SIG-M5 treated with dmso at 0.1 percent for 504 hours (cell line): Measurements from ENCODE around the gene DND1.
"Not testable (repeated sequence)": the region's sequence is repeated elsewhere in the genome, so short reads cannot be mapped to it uniquely, and the experiment has no call there.

Source experiments
- DNase-seq: peaks from one replicate; lab custom pipeline; 2025; ENCODE audit not compliant: unreplicated experiment; lab: John Stamatoyannopoulos, UW

DND1 gene

DNA sequence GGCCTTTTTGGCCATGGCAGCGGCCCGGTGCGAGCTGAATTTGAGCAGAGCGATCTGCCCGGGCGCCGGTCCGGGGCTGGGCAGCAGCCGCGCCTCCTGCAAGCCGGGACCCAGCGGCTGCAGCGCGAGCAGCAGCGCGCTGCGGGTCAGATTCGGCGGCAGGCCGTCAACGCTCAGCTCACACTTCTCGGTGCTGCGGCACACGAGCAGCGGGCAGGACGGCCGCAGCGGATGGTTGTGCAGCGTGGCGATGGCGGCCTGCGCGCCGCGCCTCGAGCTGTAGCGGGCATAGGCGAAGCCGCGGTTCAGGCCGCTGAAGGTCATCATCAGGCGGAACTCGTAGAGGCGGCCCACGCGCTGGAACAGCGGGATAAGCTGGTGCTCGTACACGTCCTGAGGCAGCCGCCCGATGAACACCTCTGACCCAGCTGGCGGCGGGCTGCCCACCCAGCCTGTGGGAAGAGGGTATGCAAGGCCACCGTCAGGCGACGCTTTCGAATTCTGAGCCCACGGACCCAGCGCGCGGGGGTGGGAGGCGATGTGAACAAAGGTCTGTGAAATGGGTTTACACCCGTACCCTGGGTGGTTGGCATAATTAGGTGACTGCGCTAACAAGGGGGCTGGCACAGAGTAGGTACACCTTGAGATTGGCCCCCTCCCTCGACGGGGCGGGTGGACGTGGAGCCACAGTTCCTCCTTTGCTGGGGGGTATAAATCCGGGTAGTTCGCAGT is 755 bp downstream of the DND1 start:
- DNase-seq = no peak

DNA sequence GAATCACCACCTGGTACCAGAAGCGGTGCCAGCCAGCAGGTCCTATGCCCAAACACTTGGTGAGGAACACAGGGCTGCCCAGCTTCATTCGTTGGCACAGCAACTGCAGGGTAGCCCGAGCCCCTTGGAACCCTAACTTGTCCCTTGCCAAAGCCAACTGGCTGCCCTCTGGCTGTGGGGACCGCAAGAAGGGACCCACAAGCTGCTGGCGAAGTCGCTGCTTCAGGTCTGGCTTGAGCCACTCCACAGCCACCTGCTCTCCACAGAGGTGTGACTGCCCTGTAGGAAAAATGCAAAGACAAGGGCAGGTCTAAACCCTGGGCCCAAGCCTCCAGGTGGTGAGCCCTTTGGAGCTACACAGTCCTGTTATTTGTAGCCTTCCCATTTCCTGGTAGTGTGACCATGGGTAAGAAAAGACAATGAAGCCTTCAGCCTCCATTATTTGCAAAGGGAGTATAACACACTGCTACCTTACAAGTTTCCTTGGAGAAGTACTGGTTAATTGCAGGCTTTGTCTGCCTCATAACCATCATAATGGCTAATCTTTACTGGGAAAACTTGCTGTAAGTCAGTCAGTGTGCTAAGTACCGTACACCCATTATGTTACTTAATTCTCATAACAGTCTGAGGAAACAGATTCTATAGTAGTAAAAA is 1.8 kb downstream of the DND1 start:
- no peak for DNase-seq

DNA sequence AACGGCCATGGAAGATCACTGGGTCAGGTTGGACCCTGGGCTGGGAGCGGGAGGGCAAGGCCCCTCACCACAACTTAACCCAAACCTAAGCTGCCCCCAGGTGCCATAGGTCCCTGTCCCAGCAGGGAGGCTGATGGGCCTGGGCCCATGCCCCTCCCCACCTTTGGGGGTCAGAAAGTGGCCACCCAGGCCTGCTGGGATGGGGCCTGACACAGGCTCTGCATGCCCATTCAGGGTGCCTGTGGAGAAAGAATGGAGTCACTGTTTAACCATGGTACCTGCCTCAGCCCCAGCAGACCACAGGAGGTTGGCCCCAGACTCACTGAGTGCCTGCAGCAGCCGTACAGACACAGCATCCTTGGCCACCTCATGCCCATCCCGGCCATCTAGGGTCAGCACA is 2.3 kb downstream of the DND1 start:
- not testable (repeated sequence) for DNase-seq

DNA sequence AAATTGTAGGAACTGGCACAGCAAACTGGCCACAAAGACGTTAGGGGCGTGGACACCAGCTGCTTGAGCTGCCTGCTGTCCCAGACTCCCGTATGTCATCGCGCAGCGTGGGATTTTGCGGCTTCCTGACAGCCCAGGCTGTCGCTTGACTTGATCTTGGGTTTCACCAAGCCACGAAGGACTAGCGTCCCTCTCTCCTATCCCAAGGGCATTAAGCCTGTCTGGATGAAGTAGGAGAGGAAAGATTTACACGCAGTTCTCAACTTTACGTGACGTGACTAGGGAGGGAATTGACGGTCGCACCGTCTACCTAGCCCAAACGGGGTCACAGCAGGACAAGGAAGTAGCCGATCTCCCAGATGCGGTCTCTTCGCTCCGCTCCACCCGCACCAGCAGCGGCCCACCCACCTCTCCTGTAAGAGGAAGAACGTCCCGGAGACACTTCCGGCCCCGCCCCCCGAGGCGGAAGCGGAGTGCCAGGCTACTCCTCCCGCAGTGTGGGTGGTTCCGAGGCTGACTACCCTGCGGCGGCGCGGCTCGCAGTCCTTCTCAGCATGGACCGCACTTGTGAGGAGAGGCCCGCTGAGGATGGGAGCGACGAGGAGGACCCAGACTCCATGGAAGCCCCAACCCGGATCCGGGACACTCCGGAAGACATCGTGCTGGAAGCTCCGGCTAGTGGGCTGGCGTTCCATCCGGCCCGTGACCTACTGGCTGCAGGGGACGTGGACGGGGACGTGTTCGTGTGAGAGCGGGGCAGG is 8.8 kb downstream of the DND1 start, which contains the start of gene WDR55:
Gene WDR55 (plus strand): TSS at position 546 of the 761 bp plus-strand sequence. CDS start 9 bp downstream, at position 555.
- DNase-seq = peak; percentile 97

DNA sequence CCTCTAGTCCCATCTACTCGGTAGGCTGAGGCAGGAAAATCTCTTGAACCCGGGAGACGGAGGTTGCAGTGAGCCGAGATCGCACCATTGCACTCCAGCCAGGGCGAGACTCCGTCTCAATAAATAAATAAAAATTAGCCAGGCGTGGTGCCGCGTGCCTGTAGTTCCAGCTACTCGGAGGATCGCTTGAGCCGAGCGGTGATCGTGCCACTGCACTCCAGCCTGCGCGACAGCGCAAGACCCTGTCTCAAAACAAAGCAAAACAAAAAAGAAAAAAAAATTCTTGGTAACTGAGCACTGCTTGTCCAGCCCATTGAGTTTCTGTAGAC is 9.4 kb downstream of the DND1 start:
- no peak for DNase-seq

DNA sequence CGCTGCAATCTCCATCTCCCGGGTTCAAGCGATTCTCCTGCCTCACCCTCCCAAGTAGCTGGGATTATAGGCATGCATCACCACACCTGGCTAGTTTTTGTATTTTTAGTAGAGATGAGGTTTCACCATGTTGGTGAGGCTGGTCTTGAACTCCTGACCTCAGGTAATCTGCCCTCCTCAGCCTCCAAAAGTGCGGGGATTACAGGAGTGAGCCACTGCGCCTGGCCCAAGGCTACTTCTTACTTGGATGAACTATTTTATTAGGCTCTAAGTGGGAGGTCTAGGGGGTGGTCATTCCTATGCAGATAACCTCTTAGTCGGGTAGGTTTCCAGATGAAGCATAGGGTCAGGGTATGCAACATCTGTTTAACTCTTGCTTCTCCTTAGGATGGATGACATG is 13.0 kb downstream of the DND1 start:
- DNase-seq = not testable (repeated sequence)

DNA sequence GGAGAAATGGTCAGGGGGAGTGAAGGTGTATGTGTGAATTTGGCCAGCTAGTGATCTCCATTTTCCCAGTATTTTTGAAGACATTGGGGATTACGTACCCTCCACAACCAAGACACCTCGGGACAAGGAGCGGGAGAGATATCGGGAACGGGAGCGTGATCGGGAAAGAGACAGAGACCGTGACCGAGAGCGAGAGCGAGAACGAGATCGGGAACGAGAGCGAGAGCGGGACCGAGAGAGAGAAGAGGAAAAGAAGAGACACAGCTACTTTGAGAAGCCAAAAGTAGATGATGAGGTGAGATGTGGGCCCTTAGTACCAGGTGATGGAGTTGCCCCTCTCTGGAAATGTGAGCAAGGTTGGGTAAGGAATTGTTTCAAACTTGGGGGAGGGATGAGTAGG is 14.5 kb downstream of the DND1 start:
- no peak for DNase-seq

DNA sequence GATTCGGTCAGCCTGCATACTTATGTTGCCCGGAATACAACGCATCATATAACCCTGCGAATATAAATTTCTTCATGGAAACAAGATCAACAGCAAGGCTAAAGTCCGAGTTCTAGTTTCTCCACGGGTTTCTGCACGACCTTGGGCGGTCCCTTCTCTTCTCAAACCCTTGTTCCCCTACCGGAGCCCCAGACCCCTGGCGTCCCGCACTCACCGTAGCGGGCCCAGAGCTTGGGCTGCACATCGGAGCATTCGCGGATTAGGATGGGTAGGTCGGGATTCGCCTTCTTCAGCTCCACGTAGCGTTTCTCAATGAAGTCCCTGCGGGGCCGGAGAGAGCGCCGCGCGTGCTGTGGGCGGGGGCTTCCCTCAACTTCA is 26.3 kb downstream of the DND1 start:
- DNase-seq = no peak

DNA sequence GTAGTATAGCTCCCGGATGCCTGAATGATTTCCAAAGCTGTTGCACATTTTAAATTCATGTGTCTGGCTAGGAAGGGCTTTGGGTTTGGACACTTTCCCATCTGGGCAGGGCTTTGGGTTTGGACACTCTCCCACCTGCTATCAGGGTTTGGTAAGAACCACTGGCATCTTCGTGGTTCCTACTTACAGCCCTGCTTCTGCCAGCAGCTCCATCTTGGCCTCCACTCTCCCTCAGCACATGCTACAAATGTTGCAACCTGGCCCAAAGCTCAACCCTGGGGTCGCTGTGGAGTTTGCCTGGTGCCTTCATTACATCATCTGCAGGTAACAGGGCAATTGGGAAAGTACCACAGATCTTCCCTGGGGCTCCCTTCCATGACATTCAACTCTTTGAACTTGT is 30.7 kb downstream of the DND1 start:
- no peak for DNase-seq

DNA sequence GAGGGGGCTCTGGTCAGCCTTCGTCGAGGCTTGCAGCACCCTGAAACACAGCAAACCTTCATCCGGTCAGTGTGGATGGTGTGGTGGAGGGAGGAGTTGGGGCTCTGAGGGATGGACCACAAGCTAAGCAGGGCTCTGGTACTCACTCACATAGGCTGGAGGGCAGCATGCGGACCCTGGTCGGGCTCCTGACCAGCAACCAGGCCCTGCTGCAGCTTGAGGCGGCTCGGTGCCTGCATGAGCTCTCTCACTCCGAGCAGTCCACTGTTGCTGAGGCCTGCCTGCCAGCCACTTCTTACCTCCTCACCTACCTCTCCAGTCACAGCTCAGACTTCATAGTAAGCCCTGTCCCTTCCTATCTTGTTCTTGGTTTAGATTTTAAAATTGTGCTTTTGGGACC is 31.7 kb downstream of the DND1 start:
- no peak for DNase-seq

DNA sequence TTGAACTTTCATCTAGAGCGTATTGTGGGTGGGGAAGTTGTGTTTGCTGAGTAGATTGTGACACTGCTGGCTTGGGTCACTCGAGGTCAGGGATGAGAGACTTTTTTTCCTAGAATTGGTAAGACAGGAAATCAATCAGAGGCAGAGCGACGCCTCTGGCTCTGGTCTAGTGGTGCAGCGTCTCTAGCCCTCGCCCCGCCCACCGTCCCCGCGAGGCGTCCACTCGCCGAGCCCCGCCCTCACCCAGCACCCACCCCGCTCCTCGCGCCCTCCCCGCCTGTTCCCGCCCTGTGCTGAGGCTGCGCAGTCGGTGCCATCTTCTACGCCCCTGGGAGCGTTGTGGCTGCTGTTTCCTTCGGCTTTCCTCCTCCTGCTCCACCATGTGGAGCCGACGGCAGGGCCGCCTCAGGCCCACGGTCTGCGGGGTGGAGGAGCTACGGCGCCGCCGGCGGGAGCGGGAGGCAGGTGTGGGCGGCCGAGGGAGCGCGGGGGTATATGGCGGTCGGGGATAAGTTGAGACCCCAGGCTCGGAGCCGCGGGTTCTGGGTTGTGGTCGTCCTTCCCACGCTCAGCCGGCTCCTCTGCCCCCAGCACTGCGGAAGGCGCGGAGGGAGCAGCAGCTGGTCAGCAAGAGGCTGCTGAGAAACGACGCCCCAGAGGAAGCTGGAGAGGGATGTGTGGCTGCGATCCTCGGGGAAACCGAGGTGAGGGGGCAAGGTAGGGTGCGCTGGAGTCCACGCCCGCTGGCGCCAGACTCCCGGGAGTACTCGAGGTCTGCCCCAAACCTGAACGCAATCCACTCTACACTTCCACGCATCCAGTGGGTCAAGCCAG is 34.0 kb downstream of the DND1 start, which contains the start of gene TMCO6:
Gene TMCO6 (plus strand): TSS at position 304 of the 834 bp plus-strand sequence. CDS start 77 bp downstream, at position 381.
- peak; percentile 99 for DNase-seq

DNA sequence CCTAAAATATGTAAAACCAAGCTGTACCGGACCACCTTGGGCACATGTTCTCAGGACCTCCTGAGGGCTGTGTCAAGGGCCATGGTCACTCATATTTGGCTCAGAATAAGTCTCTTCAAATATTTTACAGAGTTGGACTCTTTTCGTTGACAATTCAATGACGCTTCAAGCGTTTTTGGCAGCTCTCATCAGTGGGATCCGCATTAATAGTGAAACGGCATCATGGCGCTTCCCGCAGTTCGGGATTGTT is 34.6 kb downstream of the DND1 start:
- DNase-seq = not testable (repeated sequence)

DNA sequence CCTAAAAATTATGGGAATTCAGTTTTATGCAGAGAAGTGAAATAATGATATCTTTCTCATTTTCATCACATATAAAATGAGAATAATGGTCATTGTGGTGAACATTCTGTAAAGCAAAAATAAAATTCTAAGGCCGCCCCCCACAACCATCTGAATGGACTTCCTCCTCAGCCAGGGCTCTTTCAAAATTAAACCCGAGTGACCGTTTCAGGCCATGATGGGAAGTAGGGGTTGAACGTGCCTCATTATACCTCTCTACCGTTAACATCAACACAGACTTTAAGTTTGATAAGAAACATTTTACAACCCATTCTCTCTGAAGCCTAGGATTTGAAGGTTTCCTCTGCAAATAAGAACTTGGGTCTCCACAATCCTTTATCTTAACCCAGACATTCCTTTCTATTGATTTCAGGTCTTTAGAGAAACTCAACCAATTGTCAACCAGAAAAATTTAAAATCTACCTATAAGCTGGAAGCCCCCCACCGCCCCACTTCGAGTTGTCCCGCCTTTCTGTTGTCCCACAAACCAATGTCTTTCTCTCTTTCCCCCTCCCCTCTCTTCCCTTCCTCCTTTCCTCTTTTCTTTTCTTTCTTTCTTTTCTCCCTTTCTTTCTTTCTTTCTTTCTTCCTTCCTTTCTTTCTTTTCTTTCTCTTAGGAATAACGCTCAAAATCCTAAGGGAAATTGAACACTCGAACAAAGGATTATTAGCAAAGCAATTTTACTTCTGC is 35.8 kb downstream of the DND1 start:
- DNase-seq = no peak

DNA sequence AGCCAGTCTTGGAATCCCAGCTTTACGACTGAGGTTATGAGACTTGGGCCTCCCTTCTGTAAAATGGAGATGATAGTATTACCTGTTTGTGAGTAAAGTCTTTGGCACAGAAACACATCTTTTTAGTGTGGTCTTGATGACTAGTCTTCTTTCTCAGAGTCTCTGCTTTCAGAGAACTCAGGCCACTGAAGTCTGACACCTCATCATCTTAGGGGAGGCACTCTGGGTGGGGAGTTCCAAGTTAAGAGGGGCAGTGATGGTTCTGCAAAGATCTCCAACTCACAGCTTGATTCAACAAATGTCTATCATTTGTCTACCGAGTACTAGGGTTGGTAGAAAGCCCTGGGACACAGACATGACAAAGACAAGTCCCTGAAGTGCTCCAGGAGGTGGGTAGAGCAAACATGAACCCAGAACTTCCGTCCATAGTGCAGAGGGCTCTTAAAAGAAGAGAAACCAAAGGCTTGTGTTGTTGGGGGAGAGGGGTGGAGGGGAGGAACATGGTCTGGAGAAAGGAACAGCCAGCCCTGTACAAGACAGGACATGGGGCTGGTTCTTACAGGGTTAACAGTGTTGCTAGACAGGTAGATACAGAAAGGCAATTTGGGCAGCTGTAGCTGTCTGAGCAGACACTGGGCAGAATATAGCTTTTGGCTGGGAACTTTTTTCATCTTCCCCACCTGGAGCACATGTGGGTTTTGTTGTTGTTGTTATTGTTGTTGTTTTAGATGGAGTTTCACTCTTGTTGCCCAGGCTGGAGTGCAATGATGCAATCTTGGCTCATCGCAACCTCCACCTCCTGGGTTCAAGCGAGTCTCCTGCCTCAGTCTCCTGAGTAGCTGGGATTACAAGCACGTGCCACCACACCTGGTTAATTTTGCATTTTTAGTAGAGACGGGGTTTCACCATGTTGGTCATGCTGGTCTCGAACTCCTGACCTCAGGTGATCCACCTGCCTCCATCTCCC is 37.8 kb downstream of the DND1 start:
- DNase-seq = no peak

DNA sequence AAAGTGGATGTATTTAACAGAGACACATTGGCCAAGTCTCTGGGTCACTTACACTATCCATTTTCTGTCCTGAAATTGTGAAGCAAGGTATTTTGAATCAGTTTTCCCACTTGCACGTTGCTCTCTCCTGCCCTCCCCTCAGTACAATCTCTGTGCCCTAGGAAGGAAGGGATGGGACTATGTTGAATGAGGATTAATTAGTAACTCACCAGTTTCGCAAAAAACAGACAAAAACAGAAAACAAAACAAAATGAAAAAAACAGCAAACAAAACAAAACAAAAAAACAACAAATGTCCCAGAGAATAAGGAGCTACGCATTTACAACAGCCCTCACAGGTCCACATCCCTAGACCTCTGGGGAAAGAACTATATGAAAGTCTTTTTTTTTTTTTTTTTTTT is 39.3 kb downstream of the DND1 start:
- DNase-seq = no peak

DNA sequence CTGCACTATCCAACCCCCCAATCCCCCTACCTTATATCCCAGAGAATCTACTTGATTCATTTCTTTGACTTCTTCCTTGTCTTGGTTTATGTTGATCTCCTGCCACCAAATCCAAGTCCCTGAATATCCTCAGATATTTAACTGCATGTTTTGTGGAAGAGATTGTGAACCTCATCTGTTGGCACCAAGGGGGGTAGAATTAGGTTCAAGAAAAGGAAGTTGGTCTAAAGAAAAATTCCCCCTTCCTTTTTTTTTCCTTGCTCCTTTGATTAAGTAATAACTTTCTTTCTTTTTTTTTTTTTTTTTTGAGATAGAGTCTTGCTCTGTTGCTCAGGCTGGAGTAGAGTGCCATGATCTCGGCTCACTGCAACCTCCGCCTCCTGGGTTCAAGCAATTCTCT is 39.9 kb downstream of the DND1 start:
- DNase-seq = peak; percentile 64

DNA sequence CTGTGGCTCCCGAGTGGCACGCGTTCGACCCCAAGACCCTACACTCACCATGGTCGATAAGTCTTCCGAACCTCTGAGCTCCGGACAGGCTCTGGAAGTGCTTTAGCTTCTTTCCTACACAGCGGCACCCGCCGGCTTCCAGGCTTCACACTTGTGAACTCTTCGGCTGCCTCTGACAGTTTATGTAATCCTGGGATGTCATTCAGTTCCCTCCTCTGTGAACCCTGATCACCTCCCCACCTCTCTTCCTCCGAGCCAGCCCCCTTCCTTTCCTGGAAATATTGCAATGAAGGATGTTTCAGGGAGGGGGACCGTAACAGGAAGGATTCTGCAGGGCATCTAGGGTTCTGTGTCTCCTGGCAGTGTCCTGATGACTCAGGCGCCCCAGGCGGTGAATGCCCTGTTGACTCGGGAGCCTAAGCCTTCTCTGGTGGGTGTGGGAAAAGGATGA is 40.3 kb downstream of the DND1 start, which contains the start of gene CD14:
Gene CD14 (minus strand): TSS at position 155 of the 451 bp plus-strand sequence. CDS start 104 bp downstream, at position 51.
- DNase-seq = peak; percentile 64

DNA sequence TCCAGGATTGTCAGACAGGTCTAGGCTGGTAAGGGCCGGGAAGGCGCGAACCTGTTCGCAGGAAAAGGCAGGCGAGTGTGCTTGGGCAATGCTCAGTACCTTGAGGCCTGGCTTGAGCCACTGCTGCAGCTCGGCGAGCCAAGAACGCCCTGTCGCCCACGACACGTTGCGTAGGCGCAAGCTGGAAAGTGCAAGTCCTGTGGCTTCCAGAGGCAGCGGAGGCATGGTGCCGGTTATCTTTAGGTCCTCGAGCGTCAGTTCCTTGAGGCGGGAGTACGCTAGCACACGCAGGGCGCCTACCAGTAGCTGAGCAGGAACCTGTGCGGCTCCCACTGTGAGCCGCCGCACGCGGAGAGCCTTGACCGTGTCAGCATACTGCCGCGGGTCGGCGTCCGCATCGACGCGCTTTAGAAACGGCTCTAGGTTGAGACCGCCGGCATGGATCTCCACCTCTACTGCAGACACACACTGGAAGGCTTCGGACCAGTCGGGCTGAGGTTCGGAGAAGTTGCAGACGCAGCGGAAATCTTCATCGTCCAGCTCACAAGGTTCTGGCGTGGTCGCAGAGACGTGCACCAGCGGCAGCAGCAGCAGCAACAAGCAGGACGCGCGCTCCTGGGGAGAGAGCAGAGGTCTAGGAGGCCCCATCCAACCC is 40.9 kb downstream of the DND1 start:
- DNase-seq = no peak

DNA sequence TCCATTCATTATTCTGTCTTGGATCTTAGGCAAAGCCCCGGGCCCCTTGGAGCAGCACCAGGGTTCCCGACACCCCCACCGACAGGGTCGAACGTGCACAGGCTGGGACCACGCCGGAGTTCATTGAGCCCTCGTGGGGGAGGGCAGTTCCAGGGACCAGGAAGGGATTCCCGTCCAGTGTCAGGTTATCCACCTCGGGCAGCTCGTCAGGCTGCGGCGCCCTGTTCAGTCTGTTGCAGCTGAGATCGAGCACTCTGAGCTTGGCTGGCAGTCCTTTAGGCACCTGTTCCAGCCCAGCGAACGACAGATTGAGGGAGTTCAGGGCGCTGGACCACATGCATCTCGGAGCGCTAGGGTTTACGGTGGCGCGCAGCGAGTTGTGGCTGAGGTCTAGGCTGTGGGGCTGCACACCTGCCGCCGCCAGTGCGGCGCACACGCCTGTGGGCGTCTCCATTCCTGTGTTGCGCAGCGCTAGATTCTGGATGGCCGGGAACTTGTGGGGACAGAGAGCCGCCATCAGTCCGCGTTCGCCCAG is 41.5 kb downstream of the DND1 start:
- no peak for DNase-seq
